HepG2 (cell line): ENCODE results near the gene RPL18. TPM values are rescaled to one million over a fixed set of nuclear protein-coding genes. Genes with fewer than 3 reads are reported as not detected.
A peak's percentile ranks its signal among the peaks of the same experiment; 100 is the strongest.

Experiments used
- CREBL2 ChIP-seq: sonication (generic); formaldehyde crosslinking; IDR thresholded peaks from 2 replicates; pipeline ENCODE4 v1.8.1; 2023; ENCODE audit warnings: missing genetic modification reagents, mild to moderate bottlenecking, borderline replicate concordance
- EED ChIP-seq: sonication (generic); formaldehyde crosslinking; IDR thresholded peaks from 2 replicates; pipeline ENCODE4 v1.5.0; 2020; ENCODE audit warnings: mild to moderate bottlenecking, missing genetic modification reagents
- FIP1L1 ChIP-seq: fragments of 200-400 bp; formaldehyde crosslinking; IDR thresholded peaks from 2 replicates; pipeline ENCODE4 v1.6.1; 2018; ENCODE audit warnings: low read depth, mild to moderate bottlenecking, low read length, moderate library complexity, borderline replicate concordance; ENCODE audit not compliant: insufficient read depth
- FOXC1 ChIP-seq: sonication (generic); formaldehyde crosslinking; IDR thresholded peaks from 2 replicates; pipeline ENCODE4 v1.8.0; 2022; ENCODE audit warnings: mild to moderate bottlenecking, missing genetic modification reagents, borderline replicate concordance
- GATAD2A ChIP-seq: IDR thresholded peaks from 2 replicates; pipeline ENCODE4 v1.6.1; 2016
- GFI1 ChIP-seq: sonication (generic); formaldehyde crosslinking; IDR thresholded peaks from 2 replicates; pipeline ENCODE4 v1.5.0; 2020; ENCODE audit warnings: missing genetic modification reagents, mild to moderate bottlenecking, borderline replicate concordance
- GTF2F1 ChIP-seq: fragments of 150-350 bp; IDR thresholded peaks from 2 replicates; pipeline ENCODE4 v1.6.1; 2014; ENCODE audit warnings: low read length
- NR3C1 ChIP-seq: sonication (generic); formaldehyde crosslinking; IDR thresholded peaks from 2 replicates; pipeline ENCODE4 v1.4.0; 2020; ENCODE audit warnings: missing genetic modification reagents
- PLSCR1 ChIP-seq: sonication (generic); formaldehyde crosslinking; IDR thresholded peaks from 2 replicates; pipeline ENCODE4 v1.5.0; 2020; ENCODE audit warnings: missing genetic modification reagents, mild to moderate bottlenecking, borderline replicate concordance
- SMYD3 ChIP-seq: sonication (generic); formaldehyde crosslinking; IDR thresholded peaks from 2 replicates; pipeline ENCODE4 v1.8.1; 2023; ENCODE audit warnings: mild to moderate bottlenecking, missing genetic modification reagents
- SOX6 ChIP-seq, 2 experiments: fragments of 450-650 bp in 1 of 2; sonication (generic) in 1 of 2; formaldehyde crosslinking in 1 of 2; IDR thresholded peaks; 2 replicates each; pipeline versions ENCODE4 v1.4.0 to v1.6.1; 2017 to 2020; ENCODE audit warnings: antibody characterized with exemption in 1 of 2, mild to moderate bottlenecking in 1 of 2, missing genetic modification reagents in 1 of 2
- SP4 ChIP-seq: sonication (generic); formaldehyde crosslinking; IDR thresholded peaks from 2 replicates; pipeline ENCODE4 v1.8.1; 2023; ENCODE audit warnings: mild to moderate bottlenecking, missing genetic modification reagents
- SRF ChIP-seq: IDR thresholded peaks from 2 replicates; pipeline ENCODE4 v1.6.1; 2011; ENCODE audit warnings: mild to moderate bottlenecking, low read depth, low read length, moderate library complexity
- ZKSCAN8 ChIP-seq: IDR thresholded peaks from 2 replicates; pipeline ENCODE4 v1.6.1; 2016; ENCODE audit warnings: borderline replicate concordance, missing genetic modification reagents, missing compliant biosample characterization
- ZNF142 ChIP-seq: sonication (generic); formaldehyde crosslinking; IDR thresholded peaks from 2 replicates; pipeline ENCODE4 v1.4.0; 2020; ENCODE audit warnings: missing genetic modification reagents
- ZNF224 ChIP-seq: sonication (generic); formaldehyde crosslinking; IDR thresholded peaks from 2 replicates; pipeline ENCODE4 v1.5.0; 2020; ENCODE audit warnings: mild to moderate bottlenecking, missing genetic modification reagents
- ZNF235 ChIP-seq: sonication (generic); formaldehyde crosslinking; IDR thresholded peaks from 2 replicates; pipeline ENCODE4 v1.8.1; 2023; ENCODE audit warnings: mild to moderate bottlenecking, missing genetic modification reagents, borderline replicate concordance
- ZNF589 ChIP-seq: sonication (generic); formaldehyde crosslinking; conservative IDR thresholded peaks from 2 replicates; pipeline ENCODE4 v1.8.0; 2022; ENCODE audit warnings: mild to moderate bottlenecking, moderate library complexity, missing genetic modification reagents
- ZNF724P ChIP-seq: sonication (generic); formaldehyde crosslinking; IDR thresholded peaks from 2 replicates; pipeline ENCODE4 v1.8.0; 2022; ENCODE audit warnings: missing genetic modification reagents, borderline replicate concordance
- ZNF766 ChIP-seq: sonication (generic); formaldehyde crosslinking; IDR thresholded peaks from 2 replicates; pipeline ENCODE4 v1.5.0; 2020; ENCODE audit warnings: missing genetic modification reagents, borderline replicate concordance
- ZNF781 ChIP-seq: sonication (generic); formaldehyde crosslinking; IDR thresholded peaks from 2 replicates; pipeline ENCODE4 v1.5.1; 2020; ENCODE audit warnings: borderline replicate concordance, mild to moderate bottlenecking, missing genetic modification reagents; ENCODE audit errors: not compliant biosample characterization
- ZNF816 ChIP-seq: sonication (generic); formaldehyde crosslinking; IDR thresholded peaks from 2 replicates; pipeline ENCODE4 v1.8.0; 2022; ENCODE audit warnings: missing genetic modification reagents, mild to moderate bottlenecking, borderline replicate concordance
- polyA plus RNA-seq, 8 experiments: library from polyadenylated mRNA; depleted of rRNA in 3 of 8; stranded (reverse) in 7 of 8; unstranded in 1 of 8; fragments of >200 nt; fragmentation: Illumina TruSeq in 4 of 8; extraction: Trizol in 4 of 8; gene quantifications; 2 replicates each; pipeline versions ENCODE4 v1.2.1 to v1.2.3, GENCODE V29; 2011 to 2016; ENCODE audit warnings: low read depth in 4 of 8, missing spikeins in 1 of 8, mixed read lengths in 1 of 8; ENCODE audit not compliant: insufficient read depth in 1 of 8
- total RNA-seq, 5 experiments: library from RNA; depleted of rRNA; stranded (reverse); fragments of >200 nt; fragmentation: Illumina TruSeq; extraction: Trizol; gene quantifications; 2 replicates each; pipeline ENCODE4 v1.2.3, GENCODE V29; 2016; ENCODE audit warnings: low read depth in 1 of 5

RPL18 gene
- total and polyA plus RNA-seq, 2 of the 13 experiments (the other 11 are each of a cell fraction or from before 2014, with no cell fraction given): 1,485 to 1,639 TPM

GRCh38 chr19:48634424-48635262 lies 15.7 kb upstream of the RPL18 start (continued):
- TF ChIP-seq ZNF142 (CRISPR knock-in tag) (peak; percentile 66; the same call in 1 of the 2 replicates), NR3C1 (CRISPR knock-in tag) (no peak), ZKSCAN8 (CRISPR knock-in tag) (peak; percentile 14; the same call in 1 of the 2 replicates), ZNF816 (CRISPR knock-in tag) (peak; percentile 39; the same call in 1 of the 2 replicates), ZNF589 (no peak; the same call in 1 of the 2 replicates), ZNF235 (no peak), GATAD2A (CRISPR knock-in tag) (peak; percentile 51), ZNF224 (no peak), PLSCR1 (CRISPR knock-in tag) (no peak), GTF2F1 (no peak), FOXC1 (CRISPR knock-in tag) (peak; percentile 64; the same call in 1 of the 2 replicates), SMYD3 (CRISPR knock-in tag) (peak; percentile 38; the same call in 1 of the 2 replicates), EED (CRISPR knock-in tag) (no peak), FIP1L1 (no peak), CREBL2 (no peak), ZNF781 (no peak), ZNF724P (no peak), SOX6 (IDR thresholded peaks at IDR 0.05) (no peak), SOX6 (CRISPR knock-in tag; IDR thresholded peaks at IDR 0.05) (peak; percentile 57), ZNF766 (CRISPR knock-in tag) (peak; percentile 30; the same call in 1 of the 2 replicates), SRF (no peak), SP4 (CRISPR knock-in tag) (peak; percentile 79), GFI1 (CRISPR knock-in tag) (peak; percentile 54; the same call in 1 of the 2 replicates)
